RWPE2 (cell line): ENCODE data around the gene ZSCAN10.

Experiments used
- ATAC-seq: fragments of 200-7000 bp; cut with Tn5 transposase; 3 replicates; pipeline ENCODE4 v1.9.1; 2021; ENCODE audit warnings: low read depth
- DNase-seq: peaks from one replicate; pipeline ENCODE4 v3.0.0-alpha.2; 2020; ENCODE audit warnings: low spot score
- H3K27ac ChIP-seq: fragments of 450-650 bp; 2 replicates; pipeline ENCODE4 v1.5.1; 2017; ENCODE audit warnings: mild to moderate bottlenecking; ENCODE audit not compliant: poor library complexity, severe bottlenecking
- H3K27me3 ChIP-seq: fragments of 250-450 bp; sonication (Bioruptor Pico); 2 replicates; pipeline ENCODE4 v1.5.1; 2021; ENCODE audit warnings: mild to moderate bottlenecking, moderate library complexity; ENCODE audit not compliant: insufficient read depth, poor library complexity, severe bottlenecking
- H3K36me3 ChIP-seq: fragments of 250-450 bp; sonication (Bioruptor Pico); 2 replicates; pipeline ENCODE4 v1.5.1; 2020; ENCODE audit warnings: low read depth, mild to moderate bottlenecking, moderate library complexity
- H3K4me1 ChIP-seq: fragments of 250-450 bp; sonication (Bioruptor Pico); 2 replicates; pipeline ENCODE4 v1.5.1; 2021; ENCODE audit warnings: mild to moderate bottlenecking, moderate library complexity; ENCODE audit not compliant: insufficient read depth, poor library complexity, severe bottlenecking
- H3K4me3 ChIP-seq: fragments of 250-450 bp; sonication (Bioruptor Pico); 2 replicates; pipeline ENCODE4 v1.5.1; 2021; ENCODE audit warnings: mild to moderate bottlenecking, moderate library complexity; ENCODE audit not compliant: severe bottlenecking
- H3K9me3 ChIP-seq: fragments of 250-450 bp; sonication (Bioruptor Pico); 2 replicates; pipeline ENCODE4 v1.5.1; 2021; ENCODE audit warnings: mild to moderate bottlenecking, moderate library complexity; ENCODE audit not compliant: severe bottlenecking
- CTCF ChIP-seq: fragments of 450-650 bp; IDR thresholded peaks from one replicate; pipeline ENCODE4 v1.5.1; 2017; ENCODE audit warnings: mild to moderate bottlenecking, moderate library complexity; ENCODE audit not compliant: poor library complexity, severe bottlenecking

ZSCAN10 gene

DNA sequence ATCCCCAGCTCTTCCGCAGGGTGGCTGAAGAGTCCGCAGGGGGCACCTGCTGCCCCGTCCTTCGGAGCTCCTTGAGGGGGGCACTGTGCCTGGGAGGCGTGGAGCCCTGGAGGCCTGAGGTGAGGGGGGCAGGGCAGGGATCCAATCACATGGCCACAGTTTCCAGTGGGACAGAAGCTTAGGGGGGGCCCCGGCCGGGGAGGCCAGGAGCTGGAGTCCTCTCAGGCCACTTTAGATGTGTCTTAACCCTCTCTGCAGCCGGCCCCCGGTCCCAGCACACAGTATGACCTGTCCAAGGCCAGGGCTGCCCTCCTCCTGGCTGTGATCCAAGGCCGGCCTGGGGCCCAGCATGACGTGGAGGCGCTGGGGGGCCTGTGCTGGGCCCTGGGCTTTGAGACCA lies 46.6 kb upstream of the ZSCAN10 start:
- Histone ChIP-seq H3K9me3 (no peaks in the 10 kb centered on the region), H3K27me3 (no peaks in the 10 kb centered on the region), H3K36me3 (no peaks in the 10 kb centered on the region), H3K27ac (no peak overlapping the region), H3K4me3 (no peak overlapping the region), H3K4me1 (no peaks in the 10 kb centered on the region)
- no peak for TF ChIP-seq CTCF
- no peak for DNase-seq
- no peak for ATAC-seq

GRCh38 chr16:3145151-3145550 lies 46.1 kb upstream of the ZSCAN10 start:
- ATAC-seq, result 0 out of 3 replicates have a peak, but pooled peaks have one; percentile 4
- Histone ChIP-seq H3K4me3 (no peak overlapping the region), H3K27me3 (no peaks in the 10 kb centered on the region), H3K9me3 (no peaks in the 10 kb centered on the region), H3K36me3 (no peaks in the 10 kb centered on the region), H3K27ac (no peak overlapping the region), H3K4me1 (no peaks in the 10 kb centered on the region)
- TF ChIP-seq CTCF, result no peak
- DNase-seq, result no peak

DNA sequence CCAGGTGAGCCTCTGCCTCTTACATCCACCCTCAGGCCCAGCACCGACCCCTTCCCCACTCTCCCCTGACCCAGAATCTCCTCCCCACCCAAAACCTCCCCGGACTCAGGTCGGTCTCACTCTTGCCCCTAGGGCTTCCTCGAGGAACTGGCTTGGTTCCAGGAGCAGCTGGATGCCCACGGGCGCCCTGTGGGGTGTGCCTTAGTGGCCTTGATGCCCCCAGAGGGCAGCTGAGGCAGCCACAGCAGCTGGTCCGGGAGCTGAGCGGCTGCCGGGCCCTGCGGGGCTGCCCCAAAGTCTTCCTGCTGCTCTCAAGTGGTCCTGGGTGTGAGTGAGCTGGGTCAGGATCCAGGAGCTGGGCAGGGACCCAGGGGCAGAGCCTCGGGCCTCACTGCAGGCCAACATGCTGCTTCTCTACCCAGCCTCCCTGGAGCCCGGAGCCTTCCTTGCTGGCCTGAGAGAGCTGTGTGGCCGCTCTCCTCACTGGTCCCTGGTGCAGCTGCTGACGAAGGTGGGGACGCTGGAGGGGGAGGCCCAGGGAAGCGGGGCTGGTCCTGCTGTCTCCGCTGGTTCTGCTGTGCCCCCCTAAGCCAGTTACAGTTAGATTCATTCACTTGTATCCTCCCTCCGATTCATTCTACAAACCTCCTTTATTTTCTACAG lies 45.4 kb upstream of the ZSCAN10 start:
- Histone ChIP-seq H3K27me3 (no peaks in the 10 kb centered on the region), H3K36me3 (no peaks in the 10 kb centered on the region), H3K4me3 (no peak overlapping the region), H3K9me3 (no peaks in the 10 kb centered on the region), H3K4me1 (no peaks in the 10 kb centered on the region), H3K27ac (no peak overlapping the region)
- no peak for DNase-seq
- no peak for ATAC-seq
- no peak for TF ChIP-seq CTCF

GRCh38 chr16:3143598-3144320 lies 44.7 kb upstream of the ZSCAN10 start:
- H3K9me3 ChIP-seq, result no peaks in the 10 kb centered on the region
- no peaks in the 10 kb centered on the region for H3K27me3 ChIP-seq
- no peaks in the 10 kb centered on the region for H3K36me3 ChIP-seq
- ATAC-seq, result peak; percentile 17; the same call in 1 of the 3 replicates
- no peak for TF ChIP-seq CTCF
- H3K27ac ChIP-seq, result no peak overlapping the region
- no peak for DNase-seq
- no peak overlapping the region for H3K4me3 ChIP-seq
- H3K4me1 ChIP-seq, result no peaks in the 10 kb centered on the region

DNA sequence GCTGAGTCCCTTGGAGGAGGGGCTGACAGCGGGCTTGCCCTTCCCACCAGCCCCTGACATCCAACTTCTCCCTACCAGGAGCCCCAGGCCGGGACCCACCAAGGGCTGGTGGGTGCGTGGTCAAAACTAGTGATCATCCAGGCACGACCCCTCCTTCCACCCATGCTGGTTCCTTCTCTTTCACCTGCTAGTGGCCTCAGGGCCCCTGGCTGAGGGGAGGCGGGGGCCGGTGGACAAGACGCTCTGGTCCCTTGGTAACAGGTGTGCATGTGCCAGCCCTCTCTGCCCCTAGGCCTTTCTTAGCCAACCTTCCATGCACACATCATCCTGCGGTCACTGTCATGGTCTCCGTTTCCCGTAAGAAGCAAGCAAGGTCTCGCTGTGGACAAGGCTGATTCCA lies 44.1 kb upstream of the ZSCAN10 start:
- Histone ChIP-seq H3K4me1 (no peaks in the 10 kb centered on the region), H3K27me3 (no peaks in the 10 kb centered on the region), H3K27ac (no peak overlapping the region), H3K4me3 (no peak overlapping the region), H3K9me3 (no peaks in the 10 kb centered on the region), H3K36me3 (no peaks in the 10 kb centered on the region)
- no peak for TF ChIP-seq CTCF
- ATAC-seq (no peak), DNase-seq (no peak)
